ENCODE data around the gene GAS2. TPM values are rescaled to one million over a fixed set of nuclear protein-coding genes. Genes with fewer than 3 reads are reported as not detected.
A peak's percentile ranks its signal among the peaks of the same experiment; 100 is the strongest.

The GAS2 gene
- 1.0 TPM for polyA plus RNA-seq (2013, experiment 1 of 2)
- polyA plus RNA-seq (2013, experiment 2 of 2), result 1.3 TPM

GRCh38 chr11:22666325-22666687 lies at the start of gene GAS2:
Gene GAS2, plus strand, starts transcription at chr11:22666611. Its CDS starts 8,259 bp downstream, at chr11:22674870.
- no peaks in the 10 kb centered on the region for H3K9me3 ChIP-seq (ENCODE audit: control insufficient read depth, low read length)
- H3K36me3 ChIP-seq (ENCODE audit: control insufficient read depth, insufficient read depth, low read length), result no peaks in the 10 kb centered on the region
- peak within 1 kb of the TSS; percentile 41 for H3K4me3 ChIP-seq (ENCODE audit: extremely low read depth, insufficient read depth, low read length, poor library complexity, severe bottlenecking)
- no peak within 1 kb of the TSS for H3K27ac ChIP-seq (ENCODE audit: low read depth, low read length, severe bottlenecking)
- H3K4me1 ChIP-seq (ENCODE audit: control insufficient read depth, insufficient read depth, low read length, poor library complexity, severe bottlenecking), result no peaks in the 10 kb centered on the region
- 9% methylated on average over 4 of the region's 8 CpGs; no CpG with 5 or more reads in 1 of the 2 experiments for WGBS, 2 experiments (ENCODE audit: insufficient coverage in 2 of 2)

GRCh38 chr11:22617868-22618267 lies 48.5 kb upstream of the GAS2 start:
- 72 to 87% methylated on average over 2 to 5 of the region's 5 CpGs for WGBS, 2 experiments (ENCODE audit: insufficient coverage in 2 of 2)

GRCh38 chr11:22624742-22625447 lies 41.5 kb upstream of the GAS2 start:
- 4 to 5% methylated on average over 31 of the region's 31 CpGs for WGBS, 2 experiments (ENCODE audit: insufficient coverage in 2 of 2)
- Histone ChIP-seq H3K4me3 (ENCODE audit: extremely low read depth, insufficient read depth, low read length, poor library complexity, severe bottlenecking) (peak overlapping the region; percentile 68), H3K4me1 (ENCODE audit: control insufficient read depth, insufficient read depth, low read length, poor library complexity, severe bottlenecking) (no peaks in the 10 kb centered on the region), H3K36me3 (ENCODE audit: control insufficient read depth, insufficient read depth, low read length) (no peaks in the 10 kb centered on the region), H3K9me3 (ENCODE audit: control insufficient read depth, low read length) (no peaks in the 10 kb centered on the region), H3K27ac (ENCODE audit: low read depth, low read length, severe bottlenecking) (peak overlapping the region; percentile 82)

More at GRCh38 chr11:22617868-22618267, 48.5 kb upstream of the GAS2 start:
- Histone ChIP-seq H3K27ac (ENCODE audit: low read depth, low read length, severe bottlenecking) (no peak overlapping the region), H3K36me3 (ENCODE audit: control insufficient read depth, insufficient read depth, low read length) (no peaks in the 10 kb centered on the region), H3K4me3 (ENCODE audit: extremely low read depth, insufficient read depth, low read length, poor library complexity, severe bottlenecking) (no peak overlapping the region), H3K4me1 (ENCODE audit: control insufficient read depth, insufficient read depth, low read length, poor library complexity, severe bottlenecking) (no peaks in the 10 kb centered on the region), H3K9me3 (ENCODE audit: control insufficient read depth, low read length) (no peaks in the 10 kb centered on the region)

GRCh38 chr11:22625448-22626287 lies 40.7 kb upstream of the GAS2 start, which contains the start of gene FANCF:
Gene FANCF, minus strand, starts transcription at chr11:22625823. Its CDS starts 13 bp downstream, at chr11:22625810.
- Histone ChIP-seq H3K9me3 (ENCODE audit: control insufficient read depth, low read length) (no peaks in the 10 kb centered on the region), H3K36me3 (ENCODE audit: control insufficient read depth, insufficient read depth, low read length) (no peaks in the 10 kb centered on the region)
- WGBS, 2 experiments (ENCODE audit: insufficient coverage in 2 of 2), result 5 to 6% methylated on average over 45 to 48 of the region's 55 CpGs

GRCh38 chr11:22626573-22627239 lies 39.7 kb upstream of the GAS2 start:
- Histone ChIP-seq H3K4me3 (ENCODE audit: extremely low read depth, insufficient read depth, low read length, poor library complexity, severe bottlenecking) (no peak overlapping the region), H3K4me1 (ENCODE audit: control insufficient read depth, insufficient read depth, low read length, poor library complexity, severe bottlenecking) (no peaks in the 10 kb centered on the region), H3K9me3 (ENCODE audit: control insufficient read depth, low read length) (no peaks in the 10 kb centered on the region), H3K27ac (ENCODE audit: low read depth, low read length, severe bottlenecking) (no peak overlapping the region), H3K36me3 (ENCODE audit: control insufficient read depth, insufficient read depth, low read length) (no peaks in the 10 kb centered on the region)
- 91 to 100% methylated on average over 3 to 8 of the region's 14 CpGs for WGBS, 2 experiments (ENCODE audit: insufficient coverage in 2 of 2)

More at GRCh38 chr11:22625448-22626287, 40.7 kb upstream of the GAS2 start, which contains the start of gene FANCF:
- Histone ChIP-seq H3K4me1 (ENCODE audit: control insufficient read depth, insufficient read depth, low read length, poor library complexity, severe bottlenecking) (no peaks in the 10 kb centered on the region), H3K27ac (ENCODE audit: low read depth, low read length, severe bottlenecking) (peak within 1 kb of the TSS; percentile 82), H3K4me3 (ENCODE audit: extremely low read depth, insufficient read depth, low read length, poor library complexity, severe bottlenecking) (peak within 1 kb of the TSS; percentile 68)

- H3K36me3 ChIP-seq (ENCODE audit: control insufficient read depth, insufficient read depth, low read length), result no peaks in the 10 kb centered on the region
- H3K9me3 ChIP-seq (ENCODE audit: control insufficient read depth, low read length), result no peaks in the 10 kb centered on the region
- 89 to 94% methylated on average over 5 to 6 of the region's 6 CpGs for WGBS, 2 experiments (ENCODE audit: insufficient coverage in 2 of 2)
- H3K27ac ChIP-seq (ENCODE audit: low read depth, low read length, severe bottlenecking), result no peak overlapping the region
- H3K4me3 ChIP-seq (ENCODE audit: extremely low read depth, insufficient read depth, low read length, poor library complexity, severe bottlenecking), result no peak overlapping the region
- H3K4me1 ChIP-seq (ENCODE audit: control insufficient read depth, insufficient read depth, low read length, poor library complexity, severe bottlenecking), result no peaks in the 10 kb centered on the region
Measured at GRCh38 chr11:22627421-22627820, 39.0 kb upstream of the GAS2 start.

- Histone ChIP-seq H3K36me3 (ENCODE audit: control insufficient read depth, insufficient read depth, low read length) (no peaks in the 10 kb centered on the region), H3K9me3 (ENCODE audit: control insufficient read depth, low read length) (no peaks in the 10 kb centered on the region), H3K4me3 (ENCODE audit: extremely low read depth, insufficient read depth, low read length, poor library complexity, severe bottlenecking) (no peak overlapping the region), H3K27ac (ENCODE audit: low read depth, low read length, severe bottlenecking) (no peak overlapping the region), H3K4me1 (ENCODE audit: control insufficient read depth, insufficient read depth, low read length, poor library complexity, severe bottlenecking) (no peaks in the 10 kb centered on the region)
Measured at GRCh38 chr11:22633354-22633902, 33.0 kb upstream of the GAS2 start.

- Histone ChIP-seq H3K4me1 (ENCODE audit: control insufficient read depth, insufficient read depth, low read length, poor library complexity, severe bottlenecking) (no peaks in the 10 kb centered on the region), H3K4me3 (ENCODE audit: extremely low read depth, insufficient read depth, low read length, poor library complexity, severe bottlenecking) (no peak overlapping the region), H3K9me3 (ENCODE audit: control insufficient read depth, low read length) (no peaks in the 10 kb centered on the region), H3K36me3 (ENCODE audit: control insufficient read depth, insufficient read depth, low read length) (no peaks in the 10 kb centered on the region), H3K27ac (ENCODE audit: low read depth, low read length, severe bottlenecking) (no peak overlapping the region)
- WGBS, 2 experiments (ENCODE audit: insufficient coverage in 2 of 2), result 89 to 93% methylated on average over 3 of the region's 3 CpGs
Measured at GRCh38 chr11:22634897-22635629, 31.3 kb upstream of the GAS2 start.

- WGBS, 2 experiments (ENCODE audit: insufficient coverage in 2 of 2), result no CpG with 5 or more reads among the region's 1 CpG
- Histone ChIP-seq H3K4me1 (ENCODE audit: control insufficient read depth, insufficient read depth, low read length, poor library complexity, severe bottlenecking) (no peaks in the 10 kb centered on the region), H3K4me3 (ENCODE audit: extremely low read depth, insufficient read depth, low read length, poor library complexity, severe bottlenecking) (no peak overlapping the region), H3K9me3 (ENCODE audit: control insufficient read depth, low read length) (no peaks in the 10 kb centered on the region), H3K36me3 (ENCODE audit: control insufficient read depth, insufficient read depth, low read length) (no peaks in the 10 kb centered on the region), H3K27ac (ENCODE audit: low read depth, low read length, severe bottlenecking) (no peak overlapping the region)
Measured at GRCh38 chr11:22635689-22636088, 30.7 kb upstream of the GAS2 start.

GRCh38 chr11:22640862-22641261 lies 25.5 kb upstream of the GAS2 start:
- no CpG with 5 or more reads among the region's 2 CpGs for WGBS, 2 experiments (ENCODE audit: insufficient coverage in 2 of 2)
- Histone ChIP-seq H3K4me1 (ENCODE audit: control insufficient read depth, insufficient read depth, low read length, poor library complexity, severe bottlenecking) (no peaks in the 10 kb centered on the region), H3K4me3 (ENCODE audit: extremely low read depth, insufficient read depth, low read length, poor library complexity, severe bottlenecking) (no peak overlapping the region), H3K36me3 (ENCODE audit: control insufficient read depth, insufficient read depth, low read length) (no peaks in the 10 kb centered on the region), H3K9me3 (ENCODE audit: control insufficient read depth, low read length) (no peaks in the 10 kb centered on the region), H3K27ac (ENCODE audit: low read depth, low read length, severe bottlenecking) (no peak overlapping the region)
